Body of pancreas (tissue), 4 donors: ENCODE data around the gene GALE. TPM values are rescaled to one million over a fixed set of nuclear protein-coding genes. Genes with fewer than 3 reads are reported as not detected.
"Not testable (repeated sequence)": the region's sequence is repeated elsewhere in the genome, so short reads cannot be mapped to it uniquely, and the experiment has no call there.

ENCODE experiments used
- ATAC-seq: fragments of 150-250 bp; one replicate; pipeline ENCODE4 v1.9.1; 2016
- DNase-seq, 4 donors: peaks; one replicate each; pipeline ENCODE4 v3.0.0-alpha.2; 2019
- H3K27ac ChIP-seq, 4 donors: fragments of 200-600 bp; sonication (generic); 1 replicate in 3 of 4; 2 replicates in 1 of 4; pipeline versions ENCODE4 v1.5.1 to v1.6.1; 2016 to 2019; ENCODE audit warnings: mild to moderate bottlenecking in 1 of 4, mixed read lengths in 1 of 4, moderate library complexity in 1 of 4
- H3K27me3 ChIP-seq, 2 donors: fragments of 200-600 bp; sonication (generic); one replicate each; pipeline ENCODE4 v1.6.0; 2016; ENCODE audit warnings: mild to moderate bottlenecking in 1 of 2
- H3K36me3 ChIP-seq, 2 donors: fragments of 200-600 bp; sonication (generic); replicated peaks in 1 of 2; 2 replicates each; pipeline ENCODE4 v1.5.1; 2016; ENCODE audit warnings: low read depth in 2 of 2; ENCODE audit not compliant: insufficient read depth in 1 of 2
- H3K4me1 ChIP-seq: fragments of 200-600 bp; sonication (generic); one replicate; pipeline ENCODE4 v1.6.0; 2016
- H3K4me3 ChIP-seq, 2 donors: fragments of 200-600 bp; sonication (generic); 1 replicate in 1 of 2; 2 replicates in 1 of 2; pipeline ENCODE4 v1.5.1; 2016 to 2019
- H3K9me3 ChIP-seq, 3 donors: fragments of 200-600 bp; sonication (generic); 1 replicate in 2 of 3; 2 replicates in 1 of 3; pipeline ENCODE4 v1.5.1; 2016
- POLR2A ChIP-seq, 3 donors: fragments of 450-650 bp; IDR thresholded peaks; one replicate each; pipeline ENCODE4 v1.6.1; 2016; ENCODE audit warnings: antibody characterized with exemption in 3 of 3, mild to moderate bottlenecking in 2 of 3
- WGBS, 2 donors: methylation state at CpG; one replicate each; pipeline ENCODE4 v1.1.5; 2017; 5-methylcytosine and 5-hydroxymethylcytosine counted together
- intact Hi-C: fragments of 100-400 bp; cut with DNase I; formaldehyde crosslinking; loops from one replicate; pipeline ENCODE4 v1.15.1; 2023
- total RNA-seq, 2 donors: library from RNA; depleted of rRNA; stranded (reverse); fragments of >200 nt; gene quantifications; one replicate each; pipeline ENCODE4 v1.1.0, GENCODE V29; 2016
- TF ChIP-seq, protein P1 (sequence below), 7 experiments: fragments of 450-650 bp in 4 of 7; fragments of 200-600 bp in 3 of 7; sonication (generic) in 3 of 7; IDR thresholded peaks; one replicate each; pipeline ENCODE4 v1.5.1; 2016 to 2019; ENCODE audit warnings: antibody characterized with exemption in 7 of 7

The GALE gene
- total RNA-seq, 2 donors from 2014 or later, result 29.3 to 32.7 TPM

DNA sequence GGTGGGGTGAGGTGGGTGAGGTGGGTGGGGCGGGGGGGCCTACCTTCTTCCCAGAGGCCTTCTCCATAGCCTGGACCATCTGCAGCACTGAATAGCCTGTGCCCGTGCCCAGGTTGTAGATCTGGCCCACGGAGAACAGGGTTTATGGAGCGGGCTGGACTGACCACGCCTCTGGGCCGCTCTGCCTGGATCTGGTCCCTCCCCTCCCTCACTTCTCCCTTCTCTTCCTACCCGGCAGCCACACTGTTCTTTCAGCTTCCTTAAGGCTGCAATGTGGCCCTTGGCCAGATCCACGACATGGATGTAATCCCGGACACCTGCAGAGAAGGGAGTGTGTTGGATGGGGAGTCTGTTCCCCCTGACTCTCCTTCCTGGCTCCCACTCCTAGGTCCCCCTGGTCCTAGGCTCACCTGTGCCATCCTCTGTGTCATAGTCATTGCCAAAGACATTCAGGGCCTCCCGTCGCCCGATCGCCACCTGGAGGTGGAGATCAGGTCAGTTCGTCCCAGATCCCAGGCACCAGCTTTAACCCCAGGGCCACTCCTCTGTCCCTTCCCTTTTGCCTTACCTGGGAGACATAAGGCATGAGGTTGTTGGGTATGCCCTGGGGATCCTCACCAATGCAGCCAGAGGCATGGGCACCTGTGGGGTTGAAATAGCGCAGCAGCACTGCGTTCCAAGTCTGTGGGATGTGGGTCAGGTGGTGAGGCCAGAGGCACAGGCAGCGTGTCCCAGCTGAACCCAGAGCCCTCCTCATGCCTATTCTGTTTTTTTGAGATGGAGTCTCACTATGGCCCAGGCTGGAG is 3.9 kb downstream of the GALE start:
- no peaks in the 10 kb centered on the region for H3K36me3 ChIP-seq
- intact Hi-C loops, result no loop called here
- no peaks in the 10 kb centered on the region for H3K27me3 ChIP-seq
- H3K9me3 ChIP-seq, result no peaks in the 10 kb centered on the region
- DNase-seq (peak in 1 of 4 donors; percentile 32), ATAC-seq (no peak)
- no peak overlapping the region for H3K27ac ChIP-seq
- no peak overlapping the region for H3K4me3 ChIP-seq
- WGBS, 2 donors, result 63 to 77% methylated on average over 16 of the region's 17 CpGs
- TF ChIP-seq POLR2A (IDR thresholded peaks at IDR 0.05), result no peak
- TF ChIP-seq, protein P1, sequence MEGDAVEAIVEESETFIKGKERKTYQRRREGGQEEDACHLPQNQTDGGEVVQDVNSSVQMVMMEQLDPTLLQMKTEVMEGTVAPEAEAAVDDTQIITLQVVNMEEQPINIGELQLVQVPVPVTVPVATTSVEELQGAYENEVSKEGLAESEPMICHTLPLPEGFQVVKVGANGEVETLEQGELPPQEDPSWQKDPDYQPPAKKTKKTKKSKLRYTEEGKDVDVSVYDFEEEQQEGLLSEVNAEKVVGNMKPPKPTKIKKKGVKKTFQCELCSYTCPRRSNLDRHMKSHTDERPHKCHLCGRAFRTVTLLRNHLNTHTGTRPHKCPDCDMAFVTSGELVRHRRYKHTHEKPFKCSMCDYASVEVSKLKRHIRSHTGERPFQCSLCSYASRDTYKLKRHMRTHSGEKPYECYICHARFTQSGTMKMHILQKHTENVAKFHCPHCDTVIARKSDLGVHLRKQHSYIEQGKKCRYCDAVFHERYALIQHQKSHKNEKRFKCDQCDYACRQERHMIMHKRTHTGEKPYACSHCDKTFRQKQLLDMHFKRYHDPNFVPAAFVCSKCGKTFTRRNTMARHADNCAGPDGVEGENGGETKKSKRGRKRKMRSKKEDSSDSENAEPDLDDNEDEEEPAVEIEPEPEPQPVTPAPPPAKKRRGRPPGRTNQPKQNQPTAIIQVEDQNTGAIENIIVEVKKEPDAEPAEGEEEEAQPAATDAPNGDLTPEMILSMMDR (IDR thresholded peaks at IDR 0.05), result peak in 4 of 7 experiments; percentile 19 to 35 (median 29)
- H3K4me1 ChIP-seq, result peaks cover 49% of the 10 kb centered on the region

DNA sequence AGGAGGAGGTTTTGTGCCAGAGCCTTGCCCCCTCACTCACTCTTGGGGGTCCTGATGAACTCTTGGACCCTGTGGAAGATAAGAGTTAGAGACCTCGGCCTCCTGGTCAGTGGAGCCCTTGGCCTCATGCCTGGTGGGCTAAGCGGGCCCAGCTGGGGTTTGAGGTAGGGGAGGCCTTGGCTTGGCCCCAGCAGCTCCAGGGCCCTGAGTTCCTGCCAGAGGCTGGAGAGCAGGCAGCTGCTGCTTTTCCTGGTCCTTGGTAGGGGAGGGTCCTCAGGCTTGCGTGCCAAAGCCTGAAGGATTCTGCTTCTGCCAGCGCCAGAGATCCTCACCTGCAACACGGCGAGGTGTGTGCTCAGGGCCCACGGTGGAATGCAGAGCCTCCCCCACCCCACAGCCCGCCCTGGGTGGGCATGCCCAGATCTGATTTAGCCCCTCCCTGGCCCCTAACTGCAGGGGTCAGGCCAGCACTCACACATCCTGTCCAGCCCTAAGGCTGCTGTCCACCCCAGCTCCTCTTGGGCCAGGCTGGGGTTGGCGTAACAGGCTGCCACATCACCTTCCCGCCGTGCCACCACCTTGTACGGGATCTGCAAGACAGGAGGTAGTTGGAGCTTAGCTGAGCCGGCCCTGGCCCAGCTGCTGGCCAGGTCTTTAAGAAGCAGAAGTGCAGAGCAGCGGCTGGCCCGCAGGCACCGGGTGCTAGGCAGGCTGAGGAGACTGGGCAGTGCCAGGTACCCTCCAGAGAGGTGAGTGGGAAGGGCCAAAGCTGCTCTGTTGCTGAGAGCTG is 4.7 kb downstream of the GALE start:
- 78% methylated on average over 11 of the region's 16 CpGs; no CpG with 5 or more reads in 1 of the 2 donors for WGBS, 2 donors
- DNase-seq (no peak), ATAC-seq (no peak)
- intact Hi-C loops, result no loop called here
- Histone ChIP-seq H3K27me3 (no peaks in the 10 kb centered on the region), H3K36me3 (no peaks in the 10 kb centered on the region), H3K4me3 (no peak overlapping the region), H3K9me3 (no peaks in the 10 kb centered on the region), H3K4me1 (peaks cover 46% of the 10 kb centered on the region), H3K27ac (no peak overlapping the region)
- TF ChIP-seq, protein P1 (IDR thresholded peaks at IDR 0.05), result no peak

DNA sequence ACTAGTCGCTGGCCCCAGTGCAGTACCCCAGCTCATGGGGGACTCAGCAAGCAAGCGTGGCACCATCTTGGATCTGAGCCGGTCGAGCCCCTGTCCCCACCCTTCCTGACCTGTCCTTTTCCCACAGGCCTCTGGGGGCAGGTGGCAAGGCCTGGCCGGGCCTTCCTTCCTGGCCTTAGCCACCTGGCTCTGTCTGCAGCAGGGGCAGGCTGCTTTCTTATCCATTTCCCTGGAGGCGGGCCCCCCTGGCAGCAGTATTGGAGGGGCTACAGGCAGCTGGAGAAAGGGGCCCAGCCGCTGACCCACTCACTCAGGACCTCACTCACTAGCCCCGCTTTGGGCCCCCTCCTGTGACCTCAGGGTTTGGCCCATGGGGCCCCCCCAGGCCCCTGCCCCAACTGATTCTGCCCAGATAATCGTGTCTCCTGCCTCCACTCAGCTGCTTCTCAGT is 5.8 kb downstream of the GALE start:
- WGBS, 2 donors, result 73 to 76% methylated on average over 5 to 6 of the region's 9 CpGs
- DNase-seq, ATAC-seq, H3K27me3 ChIP-seq, H3K27ac ChIP-seq, H3K36me3 ChIP-seq, intact Hi-C loops, H3K9me3 ChIP-seq, H3K4me3 ChIP-seq: not testable (repeated sequence)
- peaks cover 52% of the 10 kb centered on the region for H3K4me1 ChIP-seq

DNA sequence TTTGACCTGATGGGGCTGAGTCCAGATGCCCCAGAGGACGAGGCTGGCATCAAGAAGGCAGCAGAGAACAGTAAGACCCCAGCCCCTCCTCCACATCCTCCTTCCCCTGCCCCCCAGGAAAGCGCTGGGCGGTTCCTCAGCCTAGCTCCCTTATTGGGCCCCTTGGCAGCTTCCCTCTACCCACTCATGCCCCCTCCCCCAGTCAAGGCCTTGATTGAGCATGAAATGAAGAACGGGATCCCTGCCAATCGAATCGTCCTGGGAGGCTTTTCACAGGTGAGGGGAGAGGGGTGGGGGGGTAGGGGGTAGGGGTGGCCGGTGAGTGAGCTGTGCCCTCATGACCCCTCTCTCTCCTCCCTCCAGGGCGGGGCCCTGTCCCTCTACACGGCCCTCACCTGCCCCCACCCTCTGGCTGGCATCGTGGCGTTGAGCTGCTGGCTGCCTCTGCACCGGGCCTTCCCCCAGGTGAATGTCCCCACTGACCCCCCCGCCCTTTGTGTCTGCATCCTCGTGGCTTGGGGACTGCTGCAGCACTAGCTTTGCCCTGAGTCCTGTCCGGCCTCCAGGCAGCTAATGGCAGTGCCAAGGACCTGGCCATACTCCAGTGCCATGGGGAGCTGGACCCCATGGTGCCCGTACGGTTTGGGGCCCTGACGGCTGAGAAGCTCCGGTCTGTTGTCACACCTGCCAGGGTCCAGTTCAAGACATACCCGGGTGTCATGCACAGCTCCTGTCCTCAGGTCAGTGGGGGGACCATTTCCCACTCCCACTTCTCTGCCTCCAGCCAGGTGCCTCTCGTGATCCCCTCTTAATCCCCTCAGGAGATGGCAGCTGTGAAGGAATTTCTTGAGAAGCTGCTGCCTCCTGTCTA is 6.5 kb downstream of the GALE start:
- ATAC-seq, result no peak
- DNase-seq, result no peak
- Histone ChIP-seq H3K9me3 (no peaks in the 10 kb centered on the region), H3K36me3 (no peaks in the 10 kb centered on the region), H3K27ac (peak overlapping the region in 1 of 4 donors; percentile 6), H3K4me3 (no peak overlapping the region), H3K4me1 (peaks cover 46% of the 10 kb centered on the region), H3K27me3 (no peaks in the 10 kb centered on the region)
- TF ChIP-seq, protein P1 (IDR thresholded peaks at IDR 0.05), result no peak
- TF ChIP-seq POLR2A (IDR thresholded peaks at IDR 0.05), result no peak
- intact Hi-C loops, result no loop called here
- WGBS, 2 donors, result 70 to 73% methylated on average over 9 to 19 of the region's 21 CpGs
